HEK293 (cell line): ENCODE results near the gene CPEB3.

ENCODE experiments used
- BCL11B ChIP-seq: fragments of 450-650 bp; formaldehyde crosslinking; IDR thresholded peaks from 2 replicates; pipeline ENCODE4 v1.5.1; 2016; ENCODE audit warnings: low read depth, missing biosample characterization, missing genetic modification characterization
- CTCF ChIP-seq: fragments of 450-650 bp; formaldehyde crosslinking; IDR thresholded peaks from 2 replicates; pipeline ENCODE4 v1.5.1; 2016; ENCODE audit warnings: missing biosample characterization, missing genetic modification characterization
- REST ChIP-seq: fragments of 450-650 bp; formaldehyde crosslinking; IDR thresholded peaks from 2 replicates; pipeline ENCODE4 v1.5.1; 2016; ENCODE audit warnings: missing biosample characterization, missing genetic modification characterization
- TCF7L2 ChIP-seq: IDR thresholded peaks from 2 replicates; pipeline ENCODE4 v1.6.1; 2011; ENCODE audit warnings: low read depth, mild to moderate bottlenecking, inconsistent platforms, low read length, moderate library complexity, borderline replicate concordance
- ZBTB1 ChIP-seq: fragments of 450-650 bp; formaldehyde crosslinking; IDR thresholded peaks from 2 replicates; pipeline ENCODE4 v1.5.1; 2016; ENCODE audit warnings: missing biosample characterization, missing genetic modification characterization
- ZBTB7A ChIP-seq: fragments of 450-650 bp; formaldehyde crosslinking; IDR thresholded peaks from 2 replicates; pipeline ENCODE4 v1.5.1; 2016; ENCODE audit warnings: low read depth, missing biosample characterization, missing genetic modification characterization
- ZNF175 ChIP-seq: fragments of 450-650 bp; formaldehyde crosslinking; IDR thresholded peaks from 2 replicates; pipeline ENCODE4 v1.5.1; 2016; ENCODE audit warnings: missing biosample characterization, missing genetic modification characterization
- ZNF266 ChIP-seq: fragments of 450-650 bp; formaldehyde crosslinking; IDR thresholded peaks from 2 replicates; pipeline ENCODE4 v1.5.1; 2016; ENCODE audit warnings: missing biosample characterization, missing genetic modification characterization, low read depth
- ZNF423 ChIP-seq: fragments of 450-650 bp; formaldehyde crosslinking; IDR thresholded peaks from 2 replicates; pipeline ENCODE4 v1.5.1; 2016; ENCODE audit warnings: missing biosample characterization, missing genetic modification characterization
- ZNF792 ChIP-seq: fragments of 450-650 bp; formaldehyde crosslinking; IDR thresholded peaks from 2 replicates; pipeline ENCODE4 v1.5.1; 2016; ENCODE audit warnings: missing biosample characterization, missing genetic modification characterization
- TF ChIP-seq, protein P1 (sequence below): fragments of 450-650 bp; formaldehyde crosslinking; IDR thresholded peaks from 2 replicates; pipeline ENCODE4 v1.5.1; 2016; ENCODE audit warnings: missing biosample characterization, missing genetic modification characterization, low read depth

- TF ChIP-seq CTCF (tag by site-specific recombination) (no peak), TCF7L2 (no peak), ZNF175 (tag by site-specific recombination) (no peak), BCL11B (no peak), ZBTB7A (tag by site-specific recombination) (no peak), ZNF266 (tag by site-specific recombination) (no peak), ZNF792 (tag by site-specific recombination) (no peak), ZNF423 (tag by site-specific recombination) (no peak), ZBTB1 (tag by site-specific recombination) (no peak), REST (tag by site-specific recombination) (no peak)
- TF ChIP-seq, protein P1, sequence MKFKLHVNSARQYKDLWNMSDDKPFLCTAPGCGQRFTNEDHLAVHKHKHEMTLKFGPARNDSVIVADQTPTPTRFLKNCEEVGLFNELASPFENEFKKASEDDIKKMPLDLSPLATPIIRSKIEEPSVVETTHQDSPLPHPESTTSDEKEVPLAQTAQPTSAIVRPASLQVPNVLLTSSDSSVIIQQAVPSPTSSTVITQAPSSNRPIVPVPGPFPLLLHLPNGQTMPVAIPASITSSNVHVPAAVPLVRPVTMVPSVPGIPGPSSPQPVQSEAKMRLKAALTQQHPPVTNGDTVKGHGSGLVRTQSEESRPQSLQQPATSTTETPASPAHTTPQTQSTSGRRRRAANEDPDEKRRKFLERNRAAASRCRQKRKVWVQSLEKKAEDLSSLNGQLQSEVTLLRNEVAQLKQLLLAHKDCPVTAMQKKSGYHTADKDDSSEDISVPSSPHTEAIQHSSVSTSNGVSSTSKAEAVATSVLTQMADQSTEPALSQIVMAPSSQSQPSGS (tag by site-specific recombination) = no peak
Observed at GRCh38 chr10:92241158-92241500, 49.7 kb downstream of the CPEB3 start.
